Measurements from ENCODE around the gene LDHAL6A. TPM values are rescaled to one million over a fixed set of nuclear protein-coding genes. Genes with fewer than 3 reads are reported as not detected.

Gene LDHAL6A
- polyA plus RNA-seq, 4 donors = 0.42 to 1.3 (median 1.2) TPM

- DNase-seq (ENCODE audit: low read depth in 4 of 4, low spot score in 3 of 4) = no peak
Observed at GRCh38 chr11:18490319-18490718, 34.7 kb downstream of the LDHAL6A start.

GRCh38 chr11:18490736-18491485 lies 35.3 kb downstream of the LDHAL6A start:
- DNase-seq (ENCODE audit: low read depth in 4 of 4, low spot score in 3 of 4) = no peak

- DNase-seq (ENCODE audit: low read depth in 4 of 4, low spot score in 3 of 4) = no peak
Observed at GRCh38 chr11:18491924-18492323, 36.3 kb downstream of the LDHAL6A start.

- DNase-seq (ENCODE audit: low read depth in 4 of 4, low spot score in 3 of 4) = no peak
Observed at GRCh38 chr11:18492888-18493287, 37.2 kb downstream of the LDHAL6A start.

- DNase-seq (ENCODE audit: low read depth in 4 of 4, low spot score in 3 of 4) = no peak
Observed at GRCh38 chr11:18493310-18493709, 37.7 kb downstream of the LDHAL6A start.

GRCh38 chr11:18495271-18495670 lies 39.6 kb downstream of the LDHAL6A start:
- no peak for DNase-seq (ENCODE audit: low read depth in 4 of 4, low spot score in 3 of 4)

GRCh38 chr11:18495703-18496102 lies 40.0 kb downstream of the LDHAL6A start:
- DNase-seq (ENCODE audit: low read depth in 4 of 4, low spot score in 3 of 4) = no peak

- no peak for DNase-seq (ENCODE audit: low read depth in 4 of 4, low spot score in 3 of 4)
Observed at GRCh38 chr11:18498039-18498438, 42.4 kb downstream of the LDHAL6A start.

GRCh38 chr11:18501629-18502028 lies 46.0 kb downstream of the LDHAL6A start:
- DNase-seq (ENCODE audit: low read depth in 4 of 4, low spot score in 3 of 4) = no peak

GRCh38 chr11:18502352-18502751 lies 46.7 kb downstream of the LDHAL6A start:
- no peak for DNase-seq (ENCODE audit: low read depth in 4 of 4, low spot score in 3 of 4)

- no peak for DNase-seq (ENCODE audit: low read depth in 4 of 4, low spot score in 3 of 4)
Observed at GRCh38 chr11:18521122-18521521, 65.5 kb downstream of the LDHAL6A start.

- no peak for DNase-seq (ENCODE audit: low read depth in 4 of 4, low spot score in 3 of 4)
Observed at GRCh38 chr11:18522388-18522787, 66.7 kb downstream of the LDHAL6A start.

- DNase-seq (ENCODE audit: low read depth in 4 of 4, low spot score in 3 of 4) = no peak
Observed at GRCh38 chr11:18523084-18523483, 67.4 kb downstream of the LDHAL6A start.

- DNase-seq (ENCODE audit: low read depth in 4 of 4, low spot score in 3 of 4) = no peak
Observed at GRCh38 chr11:18524248-18524647, 68.6 kb downstream of the LDHAL6A start.

GRCh38 chr11:18526130-18526520 lies 70.5 kb downstream of the LDHAL6A start:
- no peak for DNase-seq (ENCODE audit: low read depth in 4 of 4, low spot score in 3 of 4)

- DNase-seq (ENCODE audit: low read depth in 4 of 4, low spot score in 3 of 4) = peak; percentile 88 to 93 (median 92)
Observed at GRCh38 chr11:18526521-18527296, 71.1 kb downstream of the LDHAL6A start, which contains the start of gene TSG101. TSS of gene TSG101 (minus strand) at chr11:18526942. CDS start at chr11:18526816, 126 bp downstream.

- peak in 1 of 4 donors; percentile 7 for DNase-seq (ENCODE audit: low read depth in 4 of 4, low spot score in 3 of 4)
Observed at GRCh38 chr11:18527512-18527911, 71.9 kb downstream of the LDHAL6A start.

Other genes starting within 250 kb of the LDHAL6A start
- under 1 TPM in 1 of 4 donors, not detected in 3; 0.22 TPM for gene SAA4, start 219.1 kb upstream of the LDHAL6A start, polyA plus RNA-seq (ENCODE audit: insufficient read length in 4 of 4)
- under 1 TPM in 1 of 4 donors, not detected in 3; 0.45 TPM for gene SAA2, start 207.2 kb upstream of the LDHAL6A start, polyA plus RNA-seq (ENCODE audit: insufficient read length in 4 of 4)
- under 1 TPM in 1 of 4 donors, not detected in 3; 0.60 TPM for gene SAA1, start 189.6 kb upstream of the LDHAL6A start, polyA plus RNA-seq (ENCODE audit: insufficient read length in 4 of 4)
- 10 to 100 TPM; 17.2 to 24.9 (median 21.3) TPM for gene HPS5, start 133.7 kb upstream of the LDHAL6A start, polyA plus RNA-seq (ENCODE audit: insufficient read length in 4 of 4)
- gene GTF2H1, start 133.3 kb upstream of the LDHAL6A start, polyA plus RNA-seq (ENCODE audit: insufficient read length in 4 of 4) = 10 to 100 TPM; 46.9 to 61.2 (median 53.1) TPM
- gene LDHA, start 61.3 kb upstream of the LDHAL6A start, polyA plus RNA-seq (ENCODE audit: insufficient read length in 4 of 4) = 100 to 1,000 TPM; 224 to 392 (median 302) TPM
- 1 to 10 TPM in 1 of 4 donors, under 1 TPM in 2, not detected in 1; 0.21 to 1.2 (median 0.34) TPM for gene LDHC, start 43.5 kb upstream of the LDHAL6A start, polyA plus RNA-seq (ENCODE audit: insufficient read length in 4 of 4)
- gene TSG101, start 71.1 kb downstream of the LDHAL6A start, polyA plus RNA-seq (ENCODE audit: insufficient read length in 4 of 4) = 100 to 1,000 TPM in 3 of 4 donors, 10 to 100 TPM in 1; 86.4 to 165 (median 137) TPM
- 10 to 100 TPM; 18.0 to 23.1 (median 20.8) TPM for gene UEVLD, start 132.9 kb downstream of the LDHAL6A start, polyA plus RNA-seq (ENCODE audit: insufficient read length in 4 of 4)
- 10 to 100 TPM in 1 of 4 donors, 1 to 10 TPM in 3; 4.5 to 16.8 (median 7.3) TPM for gene MISFA, start 143.9 kb downstream of the LDHAL6A start, polyA plus RNA-seq (ENCODE audit: insufficient read length in 4 of 4)
- gene SPTY2D1, start 178.5 kb downstream of the LDHAL6A start, polyA plus RNA-seq (ENCODE audit: insufficient read length in 4 of 4) = 10 to 100 TPM; 25.7 to 29.2 (median 26.5) TPM
- gene TMEM86A, start 242.9 kb downstream of the LDHAL6A start, polyA plus RNA-seq (ENCODE audit: insufficient read length in 4 of 4) = 1 to 10 TPM; 5.8 to 8.3 (median 7.2) TPM